Lower leg skin (tissue), 4 donors: Measurements from ENCODE around the gene FUBP1. TPM values are rescaled to one million over a fixed set of nuclear protein-coding genes. Genes with fewer than 3 reads are reported as not detected.
"Not testable (repeated sequence)": the region's sequence is repeated elsewhere in the genome, so short reads cannot be mapped to it uniquely, and the experiment has no call there.

ENCODE experiments used
- DNase-seq, 2 donors: peaks; one replicate each; pipeline ENCODE4 v3.0.0-alpha.2; 2019; ENCODE audit warnings: low spot score in 2 of 2
- H3K4me3 ChIP-seq: fragments of 200-600 bp; sonication (generic); 2 replicates; pipeline ENCODE4 v1.5.1; 2017; ENCODE audit warnings: mild to moderate bottlenecking, low read depth; ENCODE audit not compliant: poor library complexity, severe bottlenecking
- CTCF ChIP-seq, 3 donors: fragments of 450-650 bp; IDR thresholded peaks; one replicate each; pipeline ENCODE4 v1.5.1; 2016; ENCODE audit warnings: antibody characterized with exemption in 3 of 3, mild to moderate bottlenecking in 3 of 3, moderate library complexity in 2 of 3
- POLR2A ChIP-seq, 2 donors: fragments of 450-650 bp; IDR thresholded peaks; one replicate each; pipeline ENCODE4 v1.6.1; 2016 to 2017; ENCODE audit warnings: antibody characterized with exemption in 2 of 2, mild to moderate bottlenecking in 1 of 2, moderate library complexity in 1 of 2
- WGBS, 2 donors: methylation state at CpG; one replicate each; pipeline ENCODE4 v1.1.5; 2018; 5-methylcytosine and 5-hydroxymethylcytosine counted together
- intact Hi-C: fragments of 100-400 bp; cut with DNase I; formaldehyde crosslinking; loops from one replicate; pipeline ENCODE4 v1.15.0; 2023; ENCODE audit warnings: low total_unique reads
- total RNA-seq, 4 donors: library from RNA; depleted of rRNA; stranded (reverse); fragments of >200 nt; gene quantifications; one replicate each; pipeline ENCODE4 v1.1.0, GENCODE V29; 2016

Gene FUBP1
- 100 to 1,000 TPM in 1 of 4 donors, 10 to 100 TPM in 3; 48.7 to 105 (median 58.9) TPM for total RNA-seq

DNA sequence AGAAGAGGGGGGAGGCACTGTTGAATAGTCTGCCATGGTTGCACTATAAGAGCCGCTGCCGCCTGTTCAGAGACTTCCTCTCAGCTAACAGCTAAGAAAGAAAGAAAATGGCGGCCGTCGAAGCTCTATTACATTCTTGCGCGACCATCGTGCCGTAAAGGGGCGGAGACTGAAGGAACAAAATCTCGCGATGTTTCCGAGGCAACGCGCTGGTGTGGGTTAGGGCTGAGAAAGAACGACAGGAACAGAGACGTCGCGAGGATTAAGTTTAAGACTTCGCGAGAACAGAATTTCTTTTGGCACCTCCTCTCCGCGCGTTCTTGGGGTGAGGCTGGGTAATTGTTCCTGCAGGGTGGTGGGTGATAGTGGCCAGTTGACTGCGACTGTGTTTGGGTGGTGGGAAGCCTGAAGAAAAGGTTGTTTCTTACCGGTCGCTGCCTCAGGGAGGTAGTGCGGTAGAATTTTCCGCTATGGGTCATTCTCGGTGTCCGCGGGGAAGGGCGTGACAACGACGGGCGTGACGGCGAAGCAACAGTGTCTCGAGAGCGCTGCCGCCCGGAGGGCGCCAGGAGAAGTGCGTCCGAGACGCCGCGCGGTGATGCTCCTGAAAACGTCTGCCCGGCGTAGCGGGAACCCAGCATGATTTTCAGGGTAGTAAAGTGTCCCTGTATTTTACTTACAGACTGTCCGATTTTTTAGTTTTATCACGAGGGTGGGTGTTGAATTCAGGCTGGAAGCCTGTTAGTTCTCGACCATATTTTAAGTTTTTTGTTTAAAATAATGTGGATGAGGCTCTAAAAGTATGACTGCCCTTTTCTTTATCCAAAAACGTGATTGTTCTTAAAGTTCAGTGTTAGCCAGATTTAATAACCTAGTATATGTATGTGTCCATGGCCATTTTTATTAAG lies at the start of gene FUBP1:
TSS of gene FUBP1 (minus strand) at position 104 of the 908 bp plus-strand sequence. CDS start at position 36, 68 bp downstream.
- 0 to 1% methylated on average over 57 of the region's 57 CpGs for WGBS, 2 donors
- DNase-seq: peak; percentile 98 to 99
- intact Hi-C loops: loop anchor here (10.0 kb wide), 1 partner anchor 136 kb away; no protein-coding TSS in a partner anchor
- H3K4me3 ChIP-seq: peak within 1 kb of the TSS; percentile 72
- TF ChIP-seq CTCF (IDR thresholded peaks at IDR 0.05) (peak in 1 of 3 donors; percentile 75), POLR2A (IDR thresholded peaks at IDR 0.05) (peak in 1 of 2 donors; percentile 4)

- H3K4me3 ChIP-seq, DNase-seq, intact Hi-C loops: not testable (repeated sequence)
- 99% methylated on average over 4 of the region's 4 CpGs for WGBS, 2 donors
Observed at GRCh38 chr1:78021134-78021533, 42.3 kb upstream of the FUBP1 start.

DNA sequence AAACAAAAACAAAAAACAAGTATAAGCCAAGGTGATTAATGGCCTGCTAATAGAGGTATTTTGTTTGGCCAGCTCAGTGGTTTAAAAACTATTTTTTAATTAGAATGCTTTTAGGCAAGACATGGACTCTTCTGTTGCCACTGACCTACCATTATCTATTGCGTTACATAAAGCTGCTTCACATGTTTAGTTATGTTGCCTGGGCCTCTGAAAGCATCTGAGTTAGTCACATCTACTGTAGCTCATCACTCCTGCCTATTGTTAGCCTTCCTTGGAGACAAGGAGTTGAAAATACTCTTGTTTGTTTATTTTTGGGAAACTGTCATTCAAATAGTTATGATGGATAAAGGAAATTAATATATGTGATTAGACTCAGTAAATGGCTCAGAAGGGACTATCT lies 40.2 kb upstream of the FUBP1 start:
- no peak overlapping the region for H3K4me3 ChIP-seq
- TF ChIP-seq POLR2A (IDR thresholded peaks at IDR 0.05): no peak
- DNase-seq: no peak
- intact Hi-C loops: no loop called here
- WGBS, 2 donors: 94 to 97% methylated on average over 1 of the region's 1 CpG

DNA sequence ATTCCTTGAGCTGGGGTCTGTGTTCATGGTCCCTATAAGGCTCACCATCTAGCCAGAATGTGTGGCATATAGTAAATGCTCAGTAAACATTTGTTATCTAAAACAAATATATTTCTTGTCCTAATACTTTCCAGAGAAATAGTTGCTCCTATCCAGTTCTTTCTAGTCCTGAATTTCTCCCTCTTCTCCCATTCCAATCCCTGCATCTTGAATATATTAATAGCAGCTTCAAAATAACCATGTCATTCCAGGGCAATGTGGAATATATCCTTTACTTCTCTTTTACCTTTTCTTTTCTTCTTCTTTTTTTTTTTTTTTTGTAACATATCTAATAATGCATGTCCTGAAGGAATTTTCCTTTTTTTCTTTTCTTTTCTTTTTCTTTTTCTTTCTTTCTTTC lies 36.3 kb upstream of the FUBP1 start:
- H3K4me3 ChIP-seq: no peak overlapping the region
- intact Hi-C loops: no loop called here
- DNase-seq: no peak
- TF ChIP-seq CTCF (IDR thresholded peaks at IDR 0.05) (no peak), POLR2A (IDR thresholded peaks at IDR 0.05) (no peak)

GRCh38 chr1:78011050-78011449 lies 32.2 kb upstream of the FUBP1 start:
- intact Hi-C loops: no loop called here
- TF ChIP-seq POLR2A (IDR thresholded peaks at IDR 0.05) (no peak), CTCF (IDR thresholded peaks at IDR 0.05) (no peak)
- DNase-seq: no peak
- WGBS, 2 donors: 92% methylated on average over 2 of the region's 2 CpGs
- H3K4me3 ChIP-seq: no peak overlapping the region

- 50 to 54% methylated on average over 3 of the region's 3 CpGs for WGBS, 2 donors
- no peak for DNase-seq
- H3K4me3 ChIP-seq: no peak overlapping the region
- intact Hi-C loops: no loop called here
- TF ChIP-seq CTCF (IDR thresholded peaks at IDR 0.05) (no peak), POLR2A (IDR thresholded peaks at IDR 0.05) (no peak)
Observed at GRCh38 chr1:78009836-78010235, 31.0 kb upstream of the FUBP1 start.
